Prostate gland (tissue), 2 donors: ENCODE results near the gene NAALADL2.

Source experiments
- CTCF ChIP-seq, 4 experiments: fragments of 200-600 bp in 2 of 4; fragments of 450-650 bp in 2 of 4; sonication (generic) in 2 of 4; IDR thresholded peaks; 1 replicate in 3 of 4; 2 replicates in 1 of 4; pipeline ENCODE4 v1.5.1; 2016 to 2019; ENCODE audit warnings: antibody characterized with exemption in 4 of 4, mild to moderate bottlenecking in 2 of 4, moderate library complexity in 2 of 4
- POLR2A ChIP-seq: fragments of 450-650 bp; IDR thresholded peaks from one replicate; pipeline ENCODE4 v1.6.1; 2016; ENCODE audit warnings: antibody characterized with exemption, mild to moderate bottlenecking
- POLR2AphosphoS5 ChIP-seq: sonication (generic); formaldehyde crosslinking; IDR thresholded peaks from one replicate; pipeline ENCODE4 v1.6.1; 2017; ENCODE audit warnings: antibody characterized with exemption

- TF ChIP-seq POLR2A, result no peak
- TF ChIP-seq CTCF (IDR thresholded peaks at IDR 0.05), result no peak
- no peak for TF ChIP-seq POLR2AphosphoS5
Observed at GRCh38 chr3:175185903-175186302, 326.8 kb downstream of the NAALADL2 start.
